Ureter (tissue), 1 donor: ENCODE results near the gene PDCD7. TPM values are rescaled to one million over a fixed set of nuclear protein-coding genes. Genes with fewer than 3 reads are reported as not detected.
"Not testable (repeated sequence)": the region's sequence is repeated elsewhere in the genome, so short reads cannot be mapped to it uniquely, and the experiment has no call there.

Experiments
- DNase-seq: peaks from one replicate; pipeline ENCODE4 v3.0.0-alpha.2; 2020; ENCODE audit warnings: low spot score
- total RNA-seq: library from RNA; stranded (reverse); gene quantifications from one replicate; pipeline ENCODE4 v1.2.4, GENCODE V29; 2023
- donor health status: DM: yes; HTN: yes; CAD: no.

Gene PDCD7
- total RNA-seq, 1 donor from 2014 or later = 25.9 TPM

DNA sequence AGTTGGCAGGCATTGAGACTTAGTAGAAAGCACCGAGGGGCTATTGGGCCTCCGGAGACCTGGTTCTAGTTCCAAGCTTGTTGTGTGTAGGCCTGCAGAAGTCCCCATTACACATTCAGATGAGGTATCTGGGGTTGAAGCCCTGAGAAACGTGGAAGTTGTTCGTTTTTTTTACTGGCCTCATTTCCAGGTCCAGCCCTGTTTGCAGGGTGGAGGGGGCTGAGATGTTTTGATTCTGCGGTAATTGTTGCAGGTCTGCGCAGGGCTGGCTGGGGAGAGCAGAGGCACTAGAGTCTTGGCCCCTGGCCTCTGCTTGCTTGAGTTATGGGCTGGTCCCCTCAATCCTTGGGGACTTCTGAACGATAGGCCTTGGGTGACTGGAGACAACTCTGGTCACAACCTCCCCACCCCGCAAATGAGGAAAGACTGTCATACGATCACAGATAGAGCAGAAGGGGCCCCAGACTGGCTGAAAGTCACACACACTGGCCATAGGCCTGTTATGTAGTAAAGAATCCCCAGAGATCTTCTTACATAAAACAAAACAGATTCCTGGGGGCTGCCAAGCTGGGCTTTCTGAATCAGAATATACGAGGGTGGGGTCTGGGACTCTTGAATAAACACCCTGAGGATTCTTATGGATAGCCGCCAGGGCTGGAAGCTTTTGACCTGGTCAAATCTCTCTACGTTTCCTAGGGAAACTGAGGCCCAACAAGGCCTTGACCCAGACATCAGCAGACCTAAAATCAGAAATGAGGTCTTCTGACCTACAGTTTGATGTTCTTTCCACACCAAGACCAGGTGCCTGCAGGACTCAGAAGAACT is 41.5 kb downstream of the PDCD7 start:
- no peak for DNase-seq

DNA sequence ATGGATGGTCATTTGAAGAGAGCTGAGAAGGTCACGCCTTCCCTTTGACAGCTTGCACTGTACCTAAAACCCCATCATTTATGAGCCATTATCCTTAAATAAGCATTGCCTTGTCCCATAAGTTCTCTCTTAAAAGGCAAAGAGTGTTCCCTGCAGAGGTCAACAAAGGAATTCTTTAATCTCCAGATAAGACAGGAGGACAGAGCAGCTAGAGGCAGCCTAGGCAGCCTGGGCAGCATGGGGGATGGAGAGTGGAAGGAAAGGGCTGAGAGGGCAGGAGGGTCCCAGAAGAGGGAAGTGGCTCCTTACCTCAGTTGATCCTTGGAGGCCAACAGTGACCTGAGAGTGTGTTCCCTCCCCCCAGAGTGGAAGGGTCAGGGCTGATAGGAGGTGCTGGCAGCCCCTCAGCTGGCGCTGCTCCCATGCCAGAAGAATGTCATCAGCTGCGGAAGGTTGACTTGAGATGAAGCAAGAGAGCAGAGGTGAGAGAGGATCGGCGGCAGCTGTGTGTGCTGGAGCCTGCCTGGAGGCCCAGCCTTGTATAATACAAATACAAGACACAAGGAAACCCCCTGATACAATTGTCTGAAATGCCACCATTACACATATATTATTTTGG is 44.3 kb downstream of the PDCD7 start:
- no peak for DNase-seq

DNA sequence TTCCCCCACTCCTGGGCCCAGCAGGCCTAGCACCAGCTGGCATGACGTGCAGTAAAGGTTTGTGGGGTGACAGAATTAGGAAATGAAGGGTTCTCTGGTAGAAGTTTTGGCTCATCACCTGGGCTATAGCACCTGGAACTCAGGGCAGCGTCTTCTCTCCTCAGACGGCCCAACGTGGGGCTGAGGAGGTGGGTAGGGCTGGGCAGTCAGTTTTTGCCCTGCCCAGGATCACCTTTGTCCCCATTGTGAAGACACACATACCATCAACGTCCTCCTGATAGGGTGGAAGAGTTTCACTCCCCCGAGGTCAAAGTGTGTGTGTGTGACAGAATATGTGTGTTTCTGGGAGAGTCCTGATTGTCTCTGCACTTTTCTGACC is 45.0 kb downstream of the PDCD7 start:
- no peak for DNase-seq

DNA sequence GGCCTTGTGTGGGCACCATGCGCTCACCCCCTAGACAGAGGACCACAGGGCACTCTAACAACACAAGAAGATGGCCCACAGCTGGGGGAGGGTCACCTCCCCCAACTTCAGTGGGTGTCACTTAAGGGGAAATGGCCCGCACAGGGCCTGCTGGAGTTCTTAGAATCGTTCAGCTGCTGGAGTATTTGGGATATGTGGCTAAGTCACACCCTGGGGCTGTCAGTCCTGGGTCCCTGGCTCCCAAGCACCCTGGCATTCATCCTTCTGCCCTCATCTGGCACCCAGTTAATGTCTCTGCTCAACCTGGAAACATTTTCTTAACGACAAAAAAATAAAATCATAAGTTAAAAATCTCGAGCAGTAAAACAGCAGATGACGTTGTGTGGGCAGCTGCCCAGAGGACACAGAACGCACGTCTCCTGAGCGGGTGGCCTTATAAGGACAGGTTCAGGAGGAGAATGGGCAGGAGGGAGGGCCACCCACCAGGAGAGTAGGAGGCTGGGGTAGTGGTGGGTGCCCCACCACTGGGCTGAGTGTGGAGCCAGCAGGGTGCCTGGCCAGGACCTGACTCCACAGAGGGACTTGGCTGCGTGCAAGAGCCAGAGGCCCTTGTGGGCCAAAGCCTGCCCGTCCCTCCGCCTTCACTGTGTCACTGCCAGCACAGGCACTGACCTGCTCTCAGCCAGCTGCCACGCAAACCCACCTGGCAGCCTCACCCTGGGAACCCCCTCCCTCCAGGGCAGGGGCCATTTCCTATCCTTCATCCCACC is 45.5 kb downstream of the PDCD7 start:
- DNase-seq = peak; percentile 89

DNA sequence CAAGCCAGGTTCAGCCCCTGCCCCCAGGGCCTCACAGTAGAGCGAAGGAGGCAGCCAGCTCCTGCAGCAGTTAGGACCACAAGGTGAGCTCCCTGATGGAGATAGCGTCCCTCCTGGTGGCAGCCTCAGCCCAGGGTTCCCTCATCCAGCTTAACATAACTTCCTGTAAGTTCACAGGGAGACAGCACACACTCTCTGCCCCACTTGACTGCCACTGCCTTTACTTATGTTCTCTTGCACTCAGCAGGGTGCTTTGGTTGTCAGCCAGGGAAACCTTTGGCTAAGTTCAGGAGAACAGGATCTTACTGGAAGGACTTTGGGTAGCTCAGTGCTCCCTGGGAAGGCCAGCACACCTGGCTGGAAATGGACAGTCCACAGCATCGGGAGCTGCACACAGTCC is 46.2 kb downstream of the PDCD7 start:
- DNase-seq = no peak

DNA sequence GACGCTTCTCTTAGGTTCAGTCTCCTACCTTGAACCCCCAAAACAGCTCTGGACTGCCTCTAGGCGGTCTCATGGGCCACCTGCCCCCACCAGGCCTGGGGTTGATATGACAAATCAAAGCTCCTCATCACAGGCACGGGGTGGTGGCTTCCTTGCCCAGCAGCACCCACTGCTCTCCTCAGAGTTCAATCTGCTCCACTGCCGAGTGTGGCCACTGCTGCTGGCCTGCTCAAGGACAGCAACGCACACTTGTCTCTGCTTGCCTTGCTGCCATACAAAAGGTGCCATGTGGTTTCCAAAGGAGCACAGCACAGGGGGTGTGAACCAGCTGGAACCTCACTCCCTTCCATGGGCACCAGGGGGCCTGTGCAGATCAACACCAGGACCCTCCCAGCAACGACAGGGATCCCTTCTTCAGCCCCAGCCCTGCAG is 46.9 kb downstream of the PDCD7 start:
- no peak for DNase-seq

DNA sequence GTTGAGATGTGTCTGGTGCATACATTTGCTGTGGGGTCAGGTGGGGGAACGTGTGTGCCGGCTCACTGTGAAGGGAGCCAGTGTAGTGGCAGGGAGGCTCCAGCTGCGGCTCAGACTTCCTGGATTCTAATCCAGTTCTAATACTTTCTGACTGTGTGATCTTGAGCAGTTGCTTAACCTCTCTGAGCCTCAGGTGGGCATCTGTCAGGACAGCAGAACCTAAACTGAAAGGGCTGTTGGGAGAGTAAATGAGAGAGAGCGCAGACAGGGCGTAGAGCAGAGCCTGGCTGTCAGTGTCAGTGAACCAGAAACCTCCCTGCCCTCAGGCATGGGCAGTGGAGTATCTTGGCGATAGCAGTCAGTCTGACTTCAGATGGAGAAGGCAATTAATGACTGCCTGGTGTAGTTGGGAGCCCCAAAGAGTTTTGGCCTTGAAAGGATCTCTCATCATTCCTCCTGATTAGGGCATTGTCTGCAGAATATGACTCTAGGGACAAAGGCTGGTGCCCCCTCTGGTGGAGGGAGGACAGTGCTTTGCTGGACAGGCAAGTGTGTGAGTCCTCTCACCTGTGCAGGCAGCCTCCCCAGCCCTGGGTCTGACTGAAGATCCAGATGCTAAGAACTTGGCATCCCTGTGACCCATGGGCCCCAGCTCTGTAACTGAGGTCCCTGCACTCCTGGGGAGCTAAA is 47.5 kb downstream of the PDCD7 start:
- no peak for DNase-seq

DNA sequence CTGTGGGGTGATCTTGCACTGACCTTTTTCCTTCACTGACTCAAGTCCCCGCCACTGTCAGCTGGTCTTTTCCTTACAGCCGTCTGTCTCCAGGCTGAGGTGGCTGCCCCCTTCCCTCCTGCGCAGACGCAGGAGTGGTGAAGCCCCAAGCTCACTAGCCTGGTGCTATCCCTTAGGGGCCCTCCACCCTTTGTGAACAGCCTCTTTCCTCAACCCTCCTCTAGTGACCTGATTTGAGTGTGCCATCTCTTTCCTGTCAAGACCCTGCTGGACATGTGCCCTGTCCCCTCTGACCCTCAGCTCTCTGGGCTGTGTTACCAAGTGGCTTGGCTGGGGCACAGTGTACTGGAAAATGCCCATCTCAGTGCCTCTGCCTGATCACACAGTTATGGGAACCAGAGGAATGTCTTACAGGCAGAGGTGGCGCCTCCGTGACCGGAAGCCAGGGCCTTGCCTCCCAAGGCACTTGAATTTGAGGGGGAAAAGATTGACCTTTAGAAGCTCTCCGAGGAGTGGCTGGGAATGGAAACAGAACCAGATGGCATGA is 48.3 kb downstream of the PDCD7 start:
- no peak for DNase-seq

DNA sequence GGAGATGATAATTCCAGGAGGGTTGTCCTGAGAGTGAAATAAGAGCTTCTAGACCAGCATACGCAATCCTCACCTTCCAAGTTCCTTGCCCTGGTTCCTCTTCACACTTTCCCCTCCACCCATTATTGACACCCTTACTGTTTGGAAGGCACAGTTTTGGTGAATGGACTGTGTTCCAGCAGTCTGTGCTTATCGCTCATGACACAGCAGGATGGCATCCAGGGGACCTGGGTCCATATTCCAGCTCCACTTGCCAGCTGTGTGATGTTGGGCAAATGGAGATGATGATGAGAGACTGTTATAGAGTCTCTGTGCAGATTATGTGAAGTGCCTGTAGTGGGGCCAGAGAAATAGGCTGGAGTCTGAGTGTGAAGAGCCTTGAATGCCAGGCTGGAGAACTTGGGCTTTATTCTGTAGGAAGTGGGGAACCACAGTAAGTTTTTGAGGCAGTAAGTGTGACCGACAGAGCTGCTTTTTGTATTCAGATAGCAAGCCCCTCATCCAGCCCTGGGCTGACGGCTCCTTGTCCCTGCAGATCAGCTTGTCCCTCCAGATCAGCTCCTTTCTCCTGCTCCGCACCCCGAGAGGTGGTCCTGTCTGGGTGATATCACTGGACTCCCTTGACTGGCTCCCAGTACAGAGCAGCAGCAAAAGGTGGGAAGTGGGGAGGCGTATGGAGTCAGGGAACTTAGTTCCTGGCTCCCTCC is 49.0 kb downstream of the PDCD7 start:
- DNase-seq = no peak

DNA sequence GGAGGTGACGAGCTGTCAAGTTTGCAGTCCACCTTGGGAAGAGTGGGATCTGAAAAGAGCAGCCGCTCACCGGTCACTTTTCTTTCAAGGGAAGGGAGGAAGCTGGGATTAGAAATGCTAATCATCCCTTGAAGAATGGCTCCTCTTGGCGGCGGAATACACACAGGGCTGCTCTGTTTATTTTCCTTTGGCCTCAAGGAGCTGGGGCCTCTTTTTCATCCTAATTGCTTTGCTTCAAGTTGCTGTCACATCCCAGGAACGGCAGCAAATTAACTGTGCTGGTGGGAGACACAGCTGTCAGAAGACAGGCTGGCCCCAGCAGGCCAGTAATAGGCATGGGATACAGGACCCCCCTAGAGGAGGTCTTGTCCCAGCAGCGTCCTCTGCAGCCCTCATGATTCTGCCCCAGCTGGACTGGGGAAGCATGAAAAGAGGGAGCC is 50.3 kb downstream of the PDCD7 start:
- DNase-seq = no peak

DNA sequence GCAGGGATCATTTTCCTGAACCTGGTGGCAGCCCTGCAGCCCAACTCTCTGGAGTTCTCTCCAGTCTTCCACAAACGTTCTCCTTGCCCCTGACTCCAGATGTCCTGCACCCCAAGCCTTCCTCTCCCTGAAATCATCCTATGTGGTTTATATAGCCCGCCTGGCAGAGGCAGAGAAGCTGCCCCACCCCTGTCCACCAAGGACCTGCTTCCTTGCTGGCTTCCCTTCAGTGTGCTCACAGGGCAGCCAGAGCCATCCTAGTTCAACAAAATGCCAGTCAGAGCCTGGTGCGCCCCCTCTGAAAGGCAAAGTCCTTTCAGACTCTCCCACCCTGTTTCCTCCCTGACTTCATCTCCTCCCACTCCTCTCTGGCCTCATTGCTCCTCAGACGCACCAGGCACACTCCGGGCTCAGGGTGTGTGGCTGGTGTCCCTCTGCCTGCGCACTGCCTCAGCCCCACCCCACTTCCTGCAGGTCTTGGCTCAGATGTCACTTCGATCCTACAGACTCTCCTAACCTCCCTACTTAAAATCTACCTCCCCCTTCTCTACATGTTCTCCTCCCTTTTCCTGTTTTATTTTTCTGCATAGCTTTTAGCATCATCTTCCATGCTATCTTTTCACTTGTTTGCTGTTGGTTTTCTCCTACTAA is 51.2 kb downstream of the PDCD7 start:
- DNase-seq = no peak

DNA sequence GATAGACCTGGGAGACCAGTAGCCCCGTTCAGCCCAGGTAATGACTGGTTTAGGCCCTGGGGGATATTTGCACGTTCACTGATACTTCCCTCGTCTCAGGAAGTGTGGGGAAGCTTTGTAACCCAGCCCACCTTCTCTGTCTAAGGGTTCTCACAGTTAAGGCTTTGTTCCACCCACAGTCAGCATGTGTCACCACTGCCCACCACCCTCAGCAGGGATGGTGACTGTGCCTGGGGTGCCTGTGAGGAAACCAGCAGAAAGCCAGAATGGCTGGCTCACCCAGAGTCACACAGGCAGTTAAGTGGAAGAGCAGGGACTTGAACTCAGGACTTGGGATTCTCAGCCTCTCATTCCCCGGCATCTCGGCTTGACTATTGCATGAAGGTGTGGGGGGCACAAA is 51.9 kb downstream of the PDCD7 start:
- no peak for DNase-seq

DNA sequence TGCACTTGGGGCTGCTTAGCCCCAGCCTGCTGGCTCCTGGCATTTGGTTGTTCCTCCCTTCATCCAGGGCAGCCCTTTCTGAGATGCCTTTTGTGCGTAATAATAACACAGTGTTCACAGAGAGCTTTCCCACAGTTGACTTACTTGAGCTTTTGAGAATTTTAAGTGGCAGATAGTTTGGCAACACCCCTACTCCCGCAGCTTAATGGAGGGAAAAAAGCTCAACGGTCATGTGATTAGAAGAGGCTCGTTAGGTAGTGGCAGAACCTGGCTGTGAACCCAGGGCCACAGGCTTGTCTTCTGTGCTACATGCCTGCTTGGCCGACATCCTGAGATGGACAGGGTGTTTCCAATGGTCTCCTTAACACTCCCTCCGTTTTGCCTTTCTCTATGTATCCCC is 52.3 kb downstream of the PDCD7 start:
- no peak for DNase-seq

DNA sequence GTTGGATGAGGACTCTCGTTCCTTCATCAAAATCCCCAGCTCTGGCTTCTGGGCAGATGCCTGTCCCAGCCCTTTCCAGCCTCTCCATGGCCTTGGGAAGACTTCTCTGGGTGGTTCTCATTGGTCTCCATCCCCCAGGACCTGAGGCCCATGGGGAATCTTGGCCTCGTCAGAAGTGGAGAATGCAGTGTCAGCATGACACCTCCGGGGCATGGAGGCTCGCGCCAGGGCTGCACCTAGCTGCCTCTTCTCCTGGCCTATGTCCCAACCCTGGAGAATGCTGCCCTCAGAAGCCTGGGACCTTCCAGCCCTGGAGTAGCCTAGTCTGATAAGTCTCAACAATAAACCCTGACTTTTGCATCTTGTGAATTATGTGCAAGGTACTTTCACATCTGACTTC is 54.0 kb downstream of the PDCD7 start:
- DNase-seq = no peak

DNA sequence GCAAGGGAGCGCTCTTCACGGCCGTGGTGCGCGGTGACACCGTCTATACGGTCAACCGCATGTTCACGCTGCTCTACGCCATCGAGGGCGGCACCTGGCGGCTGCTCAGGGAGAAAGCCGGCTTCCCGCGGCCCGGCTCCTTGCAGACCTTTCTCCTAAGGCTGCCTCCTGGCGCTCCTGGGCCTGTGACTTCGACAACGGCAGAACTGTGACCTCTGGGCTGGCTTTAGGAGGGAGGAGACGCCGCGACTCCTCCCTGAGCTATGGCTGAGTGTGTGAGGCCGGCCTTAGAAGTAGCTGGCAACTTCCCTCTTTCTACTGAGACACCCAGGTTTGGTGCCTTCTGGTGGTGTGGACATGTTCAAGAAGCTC is 55.6 kb downstream of the PDCD7 start:
- DNase-seq = peak; percentile 69

DNA sequence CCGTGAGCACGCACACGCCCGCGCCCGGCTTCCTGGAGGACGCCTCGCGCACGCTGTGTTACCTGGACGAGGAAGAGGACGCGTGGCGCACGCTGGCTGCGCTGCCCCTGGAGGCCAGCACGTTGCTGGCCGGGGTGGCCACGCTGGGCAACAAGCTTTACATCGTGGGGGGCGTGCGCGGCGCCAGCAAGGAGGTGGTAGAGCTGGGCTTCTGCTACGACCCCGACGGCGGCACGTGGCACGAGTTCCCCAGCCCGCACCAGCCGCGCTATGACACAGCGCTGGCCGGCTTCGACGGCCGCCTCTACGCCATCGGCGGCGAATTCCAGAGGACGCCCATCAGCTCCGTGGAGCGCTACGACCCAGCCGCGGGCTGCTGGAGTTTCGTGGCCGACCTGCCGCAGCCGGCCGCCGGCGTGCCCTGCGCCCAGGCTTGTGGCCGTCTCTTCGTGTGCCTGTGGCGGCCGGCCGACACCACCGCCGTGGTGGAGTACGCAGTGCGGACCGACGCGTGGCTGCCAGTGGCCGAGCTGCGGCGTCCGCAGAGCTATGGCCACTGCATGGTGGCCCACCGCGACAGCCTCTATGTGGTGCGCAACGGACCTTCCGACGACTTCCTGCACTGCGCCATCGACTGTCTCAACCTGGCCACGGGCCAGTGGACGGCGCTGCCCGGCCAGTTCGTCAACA is 56.2 kb downstream of the PDCD7 start:
- no peak for DNase-seq

DNA sequence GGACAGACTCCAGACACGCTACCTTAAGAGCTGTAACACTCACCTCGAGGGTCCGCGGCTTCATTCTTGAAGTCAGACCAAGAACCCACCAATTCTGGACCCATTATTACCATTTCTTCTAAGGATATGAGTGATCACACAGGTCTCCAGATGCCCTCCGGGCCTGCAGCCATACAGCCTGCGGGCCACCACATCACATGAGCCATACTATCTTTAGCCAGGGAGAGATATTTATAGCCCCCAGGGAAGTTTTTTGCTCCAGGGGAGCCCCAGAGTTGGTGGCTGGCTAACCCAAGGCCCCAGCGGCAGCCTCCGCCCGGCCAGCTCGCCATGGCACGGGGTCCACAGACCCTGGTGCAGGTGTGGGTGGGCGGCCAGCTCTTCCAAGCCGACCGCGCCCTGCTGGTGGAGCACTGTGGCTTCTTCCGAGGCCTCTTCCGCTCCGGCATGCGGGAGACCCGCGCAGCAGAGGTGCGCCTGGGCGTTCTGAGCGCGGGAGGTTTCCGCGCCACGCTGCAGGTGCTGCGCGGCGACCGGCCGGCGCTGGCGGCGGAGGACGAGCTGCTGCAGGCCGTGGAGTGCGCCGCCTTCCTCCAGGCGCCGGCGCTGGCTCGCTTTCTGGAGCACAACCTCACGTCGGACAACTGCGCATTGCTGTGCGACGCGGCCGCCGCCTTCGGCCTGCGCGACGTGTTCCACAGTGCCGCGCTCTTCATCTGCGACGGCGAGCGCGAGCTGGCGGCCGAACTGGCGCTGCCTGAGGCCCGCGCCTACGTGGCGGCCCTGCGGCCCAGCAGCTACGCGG is 56.9 kb downstream of the PDCD7 start, which contains the start of gene KBTBD13:
Gene KBTBD13, plus strand, starts transcription at position 261 of the 805 bp plus-strand sequence. Its CDS starts 70 bp downstream, at position 331.
- DNase-seq = no peak

DNA sequence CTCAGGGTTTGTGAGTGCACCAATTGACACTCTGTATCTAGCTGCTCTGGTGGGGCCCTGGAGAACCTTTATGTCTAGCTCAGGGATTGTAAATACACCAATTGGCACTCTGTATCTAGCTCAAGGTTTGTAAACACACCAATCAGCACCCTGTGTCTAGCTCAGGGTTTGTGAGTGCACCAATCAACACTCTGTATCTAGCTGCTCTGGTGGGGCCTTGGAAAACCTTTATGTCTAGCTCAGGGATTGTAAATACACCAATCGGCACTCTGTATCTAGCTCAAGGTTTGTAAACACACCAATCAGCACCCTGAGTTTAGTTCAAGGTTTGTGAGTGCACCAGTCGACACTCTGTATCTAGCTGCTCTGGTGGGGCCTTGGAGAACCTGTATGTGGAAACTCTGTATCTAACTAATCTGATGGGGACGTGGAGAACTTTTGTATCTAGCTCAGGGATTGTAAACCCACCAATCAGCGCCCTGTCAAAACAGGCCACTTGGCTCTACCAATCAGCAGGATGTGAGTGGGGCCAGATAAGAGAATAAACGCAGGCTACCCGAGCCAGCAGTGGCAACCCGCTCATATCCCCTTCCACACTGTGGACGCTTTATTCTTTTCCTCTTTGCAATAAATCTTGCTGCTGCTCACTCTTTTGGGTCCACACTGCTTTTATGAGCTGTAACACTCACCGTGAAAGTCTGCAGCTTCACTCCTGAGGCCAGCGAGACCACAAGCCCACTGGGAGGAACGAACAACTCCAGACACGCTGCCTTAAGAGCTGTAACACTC is 57.8 kb downstream of the PDCD7 start:
- DNase-seq = not testable (repeated sequence)
